Astrocyte of the spinal cord (primary cell): ENCODE results near the gene ABCA2.
A peak's percentile ranks its signal among the peaks of the same experiment; 100 is the strongest.
"Not testable (repeated sequence)": the region's sequence is repeated elsewhere in the genome, so short reads cannot be mapped to it uniquely, and the experiment has no call there.

Source experiments
- DNase-seq: peaks from one replicate; pipeline ENCODE4 v3.0.0; 2011; ENCODE audit warnings: low read depth, low spot score
- H3K4me3 ChIP-seq: 2 replicates; pipeline ENCODE4 v1.5.1; 2011; ENCODE audit warnings: low read depth, mild to moderate bottlenecking, low read length, moderate library complexity
- in situ Hi-C: cut with HindIII; loops from 2 replicates; pipeline ENCODE4 v1.10.0; 2017; ENCODE audit warnings: low sequenced_read_pairs
- TF ChIP-seq, protein P1 (sequence below): IDR thresholded peaks from 2 replicates; pipeline ENCODE4 v1.5.1; 2012; ENCODE audit warnings: low read depth, mild to moderate bottlenecking, low read length, inconsistent platforms

Gene ABCA2

DNA sequence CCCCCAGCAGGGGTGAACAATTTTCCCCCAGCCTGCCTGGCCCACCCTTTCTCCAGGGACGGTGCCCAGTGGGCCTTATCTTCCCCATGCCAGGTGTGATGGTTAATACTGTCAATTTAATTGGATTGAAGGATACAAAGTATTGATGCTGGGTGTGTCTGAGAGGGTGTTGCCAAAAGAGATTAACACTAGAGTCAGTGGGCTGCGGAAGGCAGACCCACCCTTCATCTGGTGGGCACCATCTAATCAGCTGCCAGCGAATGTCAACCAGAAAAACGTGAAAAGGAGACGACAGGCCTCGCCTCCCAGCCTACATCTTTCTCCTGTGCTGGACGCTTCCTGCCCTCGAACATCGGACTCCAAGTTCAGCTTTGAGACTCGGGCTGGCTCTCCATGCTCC, 9.4 kb upstream of the ABCA2 start:
- no peak overlapping the region for H3K4me3 ChIP-seq
- TF ChIP-seq, protein P1, sequence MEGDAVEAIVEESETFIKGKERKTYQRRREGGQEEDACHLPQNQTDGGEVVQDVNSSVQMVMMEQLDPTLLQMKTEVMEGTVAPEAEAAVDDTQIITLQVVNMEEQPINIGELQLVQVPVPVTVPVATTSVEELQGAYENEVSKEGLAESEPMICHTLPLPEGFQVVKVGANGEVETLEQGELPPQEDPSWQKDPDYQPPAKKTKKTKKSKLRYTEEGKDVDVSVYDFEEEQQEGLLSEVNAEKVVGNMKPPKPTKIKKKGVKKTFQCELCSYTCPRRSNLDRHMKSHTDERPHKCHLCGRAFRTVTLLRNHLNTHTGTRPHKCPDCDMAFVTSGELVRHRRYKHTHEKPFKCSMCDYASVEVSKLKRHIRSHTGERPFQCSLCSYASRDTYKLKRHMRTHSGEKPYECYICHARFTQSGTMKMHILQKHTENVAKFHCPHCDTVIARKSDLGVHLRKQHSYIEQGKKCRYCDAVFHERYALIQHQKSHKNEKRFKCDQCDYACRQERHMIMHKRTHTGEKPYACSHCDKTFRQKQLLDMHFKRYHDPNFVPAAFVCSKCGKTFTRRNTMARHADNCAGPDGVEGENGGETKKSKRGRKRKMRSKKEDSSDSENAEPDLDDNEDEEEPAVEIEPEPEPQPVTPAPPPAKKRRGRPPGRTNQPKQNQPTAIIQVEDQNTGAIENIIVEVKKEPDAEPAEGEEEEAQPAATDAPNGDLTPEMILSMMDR = no peak
- in situ Hi-C loops = loop anchor here (25.0 kb wide), 1 partner anchor 100 kb away; the partner anchor contains the start of genes C8G and FBXW5
- no peak for DNase-seq

DNA sequence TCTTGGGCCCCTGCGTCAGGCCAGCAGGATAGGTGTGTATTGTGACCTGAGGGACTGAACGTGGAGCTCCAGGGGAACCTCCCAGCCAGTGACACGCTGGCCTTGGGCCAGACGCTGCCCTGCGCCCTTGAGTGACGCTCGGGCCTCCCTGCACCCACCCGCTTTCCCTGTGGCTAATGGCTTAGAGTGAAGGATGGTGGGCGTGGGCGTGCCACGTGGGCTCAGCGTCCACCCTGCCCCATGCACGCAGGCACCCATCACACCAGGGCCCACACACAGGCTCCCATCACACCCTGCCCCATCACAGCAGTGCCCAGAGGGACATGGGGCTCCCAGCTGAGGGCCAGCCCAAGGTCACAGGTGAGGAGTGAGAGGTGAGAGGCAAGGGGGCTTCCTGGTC, 9.0 kb upstream of the ABCA2 start:
- DNase-seq = no peak
- no peak overlapping the region for H3K4me3 ChIP-seq
- in situ Hi-C loops = loop anchor here (25.0 kb wide), 1 partner anchor 100 kb away; the partner anchor contains the start of genes C8G and FBXW5
- TF ChIP-seq, protein P1 = no peak

DNA sequence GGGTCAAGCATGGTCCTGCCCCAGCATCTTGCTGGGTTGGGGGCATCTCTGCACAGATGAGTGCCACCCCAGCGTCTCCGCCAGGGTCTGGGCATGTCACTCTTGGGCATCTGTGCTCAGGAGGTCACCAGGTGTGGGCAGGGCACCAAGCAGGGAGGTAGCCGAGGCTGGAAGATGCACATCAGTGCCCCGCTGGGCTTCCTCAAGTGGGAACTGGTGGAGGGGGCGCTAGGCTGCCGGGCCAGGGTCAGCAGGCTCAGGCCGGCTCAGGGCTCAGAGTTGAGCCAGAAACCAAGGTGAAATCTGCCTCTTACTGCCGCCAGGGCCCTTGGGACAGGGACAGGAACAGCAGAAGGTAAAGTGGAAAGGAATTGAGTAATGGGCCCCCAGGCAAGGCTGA, 7.9 kb upstream of the ABCA2 start:
- TF ChIP-seq, protein P1 = no peak
- no peak overlapping the region for H3K4me3 ChIP-seq
- DNase-seq = no peak
- in situ Hi-C loops = loop anchor here (25.0 kb wide), 1 partner anchor 99 kb away; the partner anchor contains the start of genes C8G and FBXW5

DNA sequence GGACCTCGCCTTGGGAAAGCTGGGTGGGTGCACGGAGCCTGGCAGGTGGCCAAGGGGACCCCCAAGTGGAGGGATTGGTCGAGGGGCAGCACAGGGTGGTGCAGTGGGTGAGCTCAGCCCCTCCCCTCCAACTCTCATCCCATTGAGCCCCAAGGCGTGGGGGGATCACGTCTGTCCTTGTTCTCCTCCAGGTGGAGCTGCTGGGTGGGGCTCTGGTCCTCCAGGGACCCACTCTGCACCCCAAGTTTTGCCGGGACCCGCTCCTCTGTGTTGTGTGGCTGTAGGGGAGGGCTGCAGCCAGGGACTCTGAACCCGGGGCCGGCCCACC, 7.4 kb upstream of the ABCA2 start:
- no peak overlapping the region for H3K4me3 ChIP-seq
- no peak for DNase-seq
- in situ Hi-C loops = loop anchor here (25.0 kb wide), 1 partner anchor 98 kb away; the partner anchor contains the start of genes C8G and FBXW5
- TF ChIP-seq, protein P1 = no peak

DNA sequence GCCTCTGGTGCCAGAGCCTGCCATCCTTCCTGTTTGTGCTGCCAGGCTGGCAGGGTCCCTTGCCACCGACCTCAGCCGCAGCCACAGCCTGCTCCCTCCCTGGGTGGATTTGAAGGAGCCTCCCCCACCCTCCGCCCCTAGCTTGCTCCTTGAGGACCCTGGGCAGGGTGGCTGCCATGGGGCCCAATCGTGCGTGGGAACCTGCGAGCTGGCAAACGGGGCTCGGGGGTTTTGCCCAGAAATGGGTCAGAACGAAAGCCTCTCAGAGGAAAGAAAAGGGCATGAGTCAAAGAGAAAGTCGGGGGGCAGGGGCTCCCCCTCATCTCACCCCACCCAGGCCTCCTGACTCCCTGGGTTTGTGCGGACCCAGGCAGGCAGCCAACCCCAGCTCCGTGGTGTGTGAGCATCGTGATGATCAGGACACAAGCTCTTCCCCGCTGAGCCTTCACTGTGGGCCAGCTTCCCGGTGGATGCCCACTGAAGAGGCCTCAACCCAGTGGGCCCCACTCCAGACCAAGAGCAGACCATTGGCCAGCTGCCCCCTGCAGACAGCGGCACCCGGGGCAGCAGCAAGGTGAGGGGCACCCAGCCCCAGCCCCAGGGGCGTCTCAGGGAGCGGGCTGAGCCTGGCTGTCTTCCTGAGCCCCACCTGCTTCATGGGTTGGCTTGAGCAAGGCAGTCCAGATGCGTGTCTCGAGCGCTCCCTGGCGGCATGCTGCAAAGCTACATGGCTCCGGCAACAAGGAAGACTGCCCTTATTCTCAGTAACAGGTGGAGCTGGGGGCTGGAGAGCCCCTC, 6.9 kb upstream of the ABCA2 start:
- H3K4me3 ChIP-seq = no peak overlapping the region
- peak; percentile 79 for DNase-seq
- TF ChIP-seq, protein P1 = peak; percentile 98
- in situ Hi-C loops = loop anchor here (25.0 kb wide), 1 partner anchor 98 kb away; the partner anchor contains the start of genes C8G and FBXW5

DNA sequence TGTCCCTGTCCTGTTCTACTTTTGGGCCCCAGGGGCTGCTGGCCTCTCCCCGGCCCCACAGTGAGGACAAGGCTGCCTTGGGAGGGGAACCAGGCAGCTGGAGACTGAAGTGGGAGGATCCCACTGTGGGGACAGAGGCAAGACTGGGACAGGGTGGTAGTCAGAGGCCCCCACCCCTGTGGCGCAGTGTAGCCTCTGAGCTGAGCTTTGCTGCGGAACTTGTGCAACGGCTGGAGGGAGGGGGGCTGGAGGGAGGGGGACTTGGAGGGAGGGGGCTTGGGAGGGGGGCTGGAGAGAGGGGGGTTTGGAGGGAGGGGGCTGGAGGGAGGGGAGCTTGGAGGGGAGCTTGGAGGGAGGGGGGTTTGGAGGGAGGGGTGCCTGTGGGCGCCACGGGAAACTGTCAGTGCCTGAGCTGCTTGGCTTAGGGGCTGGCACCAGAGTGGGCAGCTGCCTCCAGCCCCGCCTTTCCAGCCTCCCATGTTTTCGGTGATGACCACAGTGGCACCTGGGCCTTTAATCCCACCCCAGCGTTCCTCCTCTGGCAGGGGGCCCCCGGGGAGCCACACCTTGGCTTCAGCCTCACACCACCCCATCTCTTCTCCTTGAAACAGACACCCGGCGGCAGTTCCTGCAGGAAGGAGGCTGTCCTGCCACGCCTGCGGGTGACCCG, 6.1 kb upstream of the ABCA2 start:
- no peak for DNase-seq
- TF ChIP-seq, protein P1 = no peak
- H3K4me3 ChIP-seq = no peak overlapping the region
- in situ Hi-C loops = loop anchor here (25.0 kb wide), 1 partner anchor 97 kb away; the partner anchor contains the start of genes C8G and FBXW5

DNA sequence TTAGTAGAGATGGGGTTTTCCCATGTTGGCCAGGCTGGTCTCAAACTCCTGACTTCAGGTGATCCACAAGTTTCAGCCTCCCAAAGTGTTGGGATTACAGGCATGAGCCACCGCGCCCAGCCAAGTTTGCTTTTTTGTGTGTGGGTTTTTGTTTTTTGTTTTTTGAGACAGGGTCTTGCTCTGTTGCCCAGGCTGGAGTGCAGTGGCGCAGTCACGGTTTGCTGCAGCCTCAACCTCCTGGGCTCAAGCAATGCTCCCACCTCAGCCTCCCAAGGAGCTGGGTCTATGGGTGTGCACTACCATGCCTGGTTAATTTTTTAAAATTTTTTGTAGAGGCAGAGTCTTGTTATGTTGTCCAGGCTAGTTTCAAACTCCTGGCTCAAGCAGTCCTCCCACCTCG, 5.4 kb upstream of the ABCA2 start:
- not testable (repeated sequence) for H3K4me3 ChIP-seq, DNase-seq
- in situ Hi-C loops = loop anchor here (25.0 kb wide), 1 partner anchor 96 kb away; the partner anchor contains the start of genes C8G and FBXW5
